GM12875 (cell line): Measurements from ENCODE around the gene MAP2K6.

Experiments
- H3K4me3 ChIP-seq: one replicate; pipeline ENCODE4 v1.5.1; 2011; ENCODE audit warnings: low read depth, low read length, control low read depth
- CTCF ChIP-seq: IDR thresholded peaks from 2 replicates; pipeline ENCODE4 v1.5.1; 2011; ENCODE audit warnings: low read depth, mild to moderate bottlenecking, control low read depth, inconsistent platforms, low read length, moderate library complexity, borderline replicate concordance; ENCODE audit not compliant: insufficient read depth

Gene MAP2K6

GRCh38 chr17:69461951-69462369 lies 47.5 kb downstream of the MAP2K6 start:
- no peak overlapping the region for H3K4me3 ChIP-seq
- TF ChIP-seq CTCF, result no peak

GRCh38 chr17:69462882-69463281 lies 48.4 kb downstream of the MAP2K6 start:
- no peak for TF ChIP-seq CTCF
- no peak overlapping the region for H3K4me3 ChIP-seq

GRCh38 chr17:69466451-69466850 lies 52.0 kb downstream of the MAP2K6 start:
- no peak overlapping the region for H3K4me3 ChIP-seq
- no peak for TF ChIP-seq CTCF

GRCh38 chr17:69466905-69467667 lies 52.6 kb downstream of the MAP2K6 start:
- no peak overlapping the region for H3K4me3 ChIP-seq

GRCh38 chr17:69468207-69468606 lies 53.7 kb downstream of the MAP2K6 start:
- TF ChIP-seq CTCF, result no peak
- no peak overlapping the region for H3K4me3 ChIP-seq

More at GRCh38 chr17:69466905-69467667, 52.6 kb downstream of the MAP2K6 start:
- no peak for TF ChIP-seq CTCF

- no peak for TF ChIP-seq CTCF
- no peak overlapping the region for H3K4me3 ChIP-seq
Measured at GRCh38 chr17:69470702-69471101, 56.2 kb downstream of the MAP2K6 start.

GRCh38 chr17:69471406-69471805 lies 56.9 kb downstream of the MAP2K6 start:
- no peak overlapping the region for H3K4me3 ChIP-seq
- no peak for TF ChIP-seq CTCF
